ENCODE measurements around the gene WDR45B.
A peak's percentile ranks its signal among the peaks of the same experiment; 100 is the strongest.
"Not testable (repeated sequence)": the region's sequence is repeated elsewhere in the genome, so short reads cannot be mapped to it uniquely, and the experiment has no call there.

The WDR45B gene

GRCh38 chr17:82655038-82655479 lies 6.8 kb upstream of the WDR45B start:
- Mint-ChIP-seq H3K36me3 (ENCODE audit: low read depth) (no peaks in the 10 kb centered on the region), H3K9me3 (no peaks in the 10 kb centered on the region), H3K27me3 (no peaks in the 10 kb centered on the region), H3K27ac (no peak overlapping the region), H3K4me1 (ENCODE audit: low read depth) (no peaks in the 10 kb centered on the region), H3K4me3 (no peak overlapping the region)
- DNase-seq = no peak

- not testable (repeated sequence) for H3K4me3 Mint-ChIP-seq; H3K9me3 Mint-ChIP-seq; DNase-seq; H3K27ac Mint-ChIP-seq; H3K4me1 Mint-ChIP-seq (ENCODE audit: low read depth); H3K36me3 Mint-ChIP-seq (ENCODE audit: low read depth); H3K27me3 Mint-ChIP-seq
These were observed 6.4 kb upstream of the WDR45B start for GRCh38 chr17:82654611-82655010.

DNA sequence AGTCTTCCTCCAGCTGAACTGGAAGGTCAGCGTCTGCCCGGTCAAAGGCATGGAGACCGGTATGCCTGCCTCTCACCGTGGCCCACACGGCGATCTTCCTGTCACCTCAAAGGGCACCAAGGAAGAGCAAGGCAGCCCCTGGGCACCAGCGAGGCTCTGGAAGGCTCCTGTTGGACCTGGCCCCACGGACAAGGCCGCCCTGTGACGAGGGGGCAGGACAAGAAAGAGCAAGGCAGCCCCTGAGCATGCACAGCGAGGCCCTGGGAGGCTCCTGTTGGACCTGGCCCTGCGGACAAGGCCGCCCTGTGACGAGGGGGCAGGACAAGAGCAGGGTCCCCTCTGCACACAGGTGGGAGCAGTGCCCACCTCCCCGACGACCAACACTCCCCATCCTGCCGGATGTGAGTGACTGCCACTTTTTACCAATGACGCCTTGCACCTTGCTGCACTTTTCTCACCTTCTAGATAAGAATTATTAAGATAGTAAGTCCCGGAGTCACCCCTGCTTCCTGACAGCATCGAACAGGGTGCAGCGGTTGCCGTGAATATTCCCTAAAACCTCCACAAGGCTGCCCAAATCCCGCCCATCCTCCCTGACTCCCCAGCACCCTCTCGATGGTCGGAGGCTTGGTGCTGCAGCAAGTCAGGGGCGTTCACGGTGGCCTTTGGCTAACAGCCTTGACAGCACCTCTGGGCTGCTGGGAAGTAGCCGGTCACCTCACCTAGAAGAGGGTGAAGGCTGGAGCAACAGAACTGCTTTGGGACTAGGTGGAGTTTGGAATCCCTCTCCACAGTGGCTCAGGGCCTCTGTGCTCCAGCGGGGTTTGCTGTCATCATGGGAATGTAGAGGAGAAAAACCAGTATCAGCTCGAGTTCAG lies 5.6 kb upstream of the WDR45B start:
- H3K27ac Mint-ChIP-seq = no peak overlapping the region
- H3K36me3 Mint-ChIP-seq (ENCODE audit: low read depth) = no peaks in the 10 kb centered on the region
- no peaks in the 10 kb centered on the region for H3K27me3 Mint-ChIP-seq
- no peak for DNase-seq
- H3K4me3 Mint-ChIP-seq = no peak overlapping the region
- H3K9me3 Mint-ChIP-seq = no peaks in the 10 kb centered on the region
- no peaks in the 10 kb centered on the region for H3K4me1 Mint-ChIP-seq (ENCODE audit: low read depth)

- Mint-ChIP-seq H3K4me1 (ENCODE audit: low read depth) (peaks cover 11% of the 10 kb centered on the region), H3K27me3 (no peaks in the 10 kb centered on the region), H3K27ac (no peak overlapping the region), H3K9me3 (no peaks in the 10 kb centered on the region), H3K36me3 (ENCODE audit: low read depth) (peaks cover 10% of the 10 kb centered on the region), H3K4me3 (no peak overlapping the region)
- no peak for DNase-seq
These were observed 2.5 kb upstream of the WDR45B start for GRCh38 chr17:82650723-82651122.

- Mint-ChIP-seq H3K27ac (no peak overlapping the region), H3K36me3 (ENCODE audit: low read depth) (peaks cover 19% of the 10 kb centered on the region), H3K4me3 (no peak overlapping the region), H3K4me1 (ENCODE audit: low read depth) (peaks cover 17% of the 10 kb centered on the region), H3K9me3 (no peaks in the 10 kb centered on the region), H3K27me3 (no peaks in the 10 kb centered on the region)
- no peak for DNase-seq
These were observed 1.4 kb upstream of the WDR45B start for GRCh38 chr17:82649501-82650261.

DNA sequence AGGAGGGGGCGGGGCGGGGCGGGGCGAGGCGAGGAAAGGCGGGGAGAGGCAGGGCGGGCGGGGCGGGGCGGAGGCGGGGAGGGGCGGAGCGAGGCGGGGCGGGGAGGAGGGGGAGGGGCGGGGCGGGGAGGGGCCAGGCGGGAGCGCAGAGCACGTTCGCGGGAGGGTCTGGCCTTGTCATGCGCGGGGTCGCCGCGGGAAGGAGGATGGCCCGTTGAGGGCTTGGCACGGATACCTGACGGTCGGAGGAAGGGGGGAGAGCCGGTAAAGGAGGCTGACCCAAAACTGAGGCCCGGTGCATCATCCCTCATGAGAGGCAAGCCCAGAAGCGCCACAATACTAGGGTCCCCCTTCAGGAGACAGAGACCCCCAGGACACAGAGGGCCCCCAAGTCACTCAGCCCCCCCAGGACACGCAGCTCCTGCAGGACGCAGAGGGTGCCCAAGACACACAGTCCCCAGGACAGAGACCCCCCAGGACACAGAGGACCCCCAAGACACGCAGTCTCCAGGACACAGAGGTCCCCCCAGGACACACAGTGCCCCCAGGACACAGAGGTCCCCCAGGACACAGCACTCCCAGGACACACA lies 593 bp upstream of the WDR45B start:
- peak overlapping the region; percentile 42 for H3K4me3 Mint-ChIP-seq
- peaks cover 28% of the 10 kb centered on the region for H3K36me3 Mint-ChIP-seq (ENCODE audit: low read depth)
- H3K4me1 Mint-ChIP-seq (ENCODE audit: low read depth) = peaks cover 25% of the 10 kb centered on the region
- H3K9me3 Mint-ChIP-seq = no peaks in the 10 kb centered on the region
- peak overlapping the region; percentile 64 for H3K27ac Mint-ChIP-seq
- no peaks in the 10 kb centered on the region for H3K27me3 Mint-ChIP-seq
- DNase-seq = no peak

- H3K9me3 Mint-ChIP-seq = no peaks in the 10 kb centered on the region
- H3K27me3 Mint-ChIP-seq = no peaks in the 10 kb centered on the region
- peaks cover 39% of the 10 kb centered on the region for H3K36me3 Mint-ChIP-seq (ENCODE audit: low read depth)
- peak overlapping the region; percentile 86 for H3K27ac Mint-ChIP-seq
- peaks cover 28% of the 10 kb centered on the region for H3K4me1 Mint-ChIP-seq (ENCODE audit: low read depth)
- peak; percentile 70 for DNase-seq
- H3K4me3 Mint-ChIP-seq = peak overlapping the region; percentile 85
These were observed 565 bp downstream of the WDR45B start for GRCh38 chr17:82647593-82648164.

- no peaks in the 10 kb centered on the region for H3K9me3 Mint-ChIP-seq
- peaks cover 35% of the 10 kb centered on the region for H3K4me1 Mint-ChIP-seq (ENCODE audit: low read depth)
- no peak for DNase-seq
- peak overlapping the region; percentile 85 for H3K4me3 Mint-ChIP-seq
- H3K27me3 Mint-ChIP-seq = no peaks in the 10 kb centered on the region
- no peak overlapping the region for H3K27ac Mint-ChIP-seq
- H3K36me3 Mint-ChIP-seq (ENCODE audit: low read depth) = peaks cover 61% of the 10 kb centered on the region
These were observed 2.7 kb downstream of the WDR45B start for GRCh38 chr17:82645516-82645915.

DNA sequence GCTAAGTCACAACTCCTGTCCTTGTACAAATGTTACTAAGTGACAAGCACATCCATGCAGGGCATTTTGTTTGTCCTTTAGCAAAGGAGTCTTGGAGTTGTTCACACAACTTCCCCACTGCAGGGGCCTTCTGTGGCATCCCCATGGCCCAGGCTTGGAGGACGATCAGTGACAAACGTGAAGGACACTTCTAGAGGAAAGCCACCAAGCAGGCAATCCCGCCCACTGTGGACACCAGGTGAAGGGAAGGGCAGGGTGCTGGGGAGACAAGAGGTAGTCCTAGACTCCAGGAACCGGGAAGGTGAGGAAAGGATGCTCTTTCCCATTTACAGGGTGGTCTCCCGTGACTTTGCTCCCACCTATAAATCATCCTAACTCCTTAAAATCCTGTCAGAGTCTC lies 4.1 kb downstream of the WDR45B start:
- Mint-ChIP-seq H3K4me1 (ENCODE audit: low read depth) (peaks cover 43% of the 10 kb centered on the region), H3K27me3 (no peaks in the 10 kb centered on the region), H3K4me3 (no peak overlapping the region), H3K9me3 (no peaks in the 10 kb centered on the region), H3K27ac (no peak overlapping the region), H3K36me3 (ENCODE audit: low read depth) (peaks cover 74% of the 10 kb centered on the region)
- DNase-seq = no peak

DNA sequence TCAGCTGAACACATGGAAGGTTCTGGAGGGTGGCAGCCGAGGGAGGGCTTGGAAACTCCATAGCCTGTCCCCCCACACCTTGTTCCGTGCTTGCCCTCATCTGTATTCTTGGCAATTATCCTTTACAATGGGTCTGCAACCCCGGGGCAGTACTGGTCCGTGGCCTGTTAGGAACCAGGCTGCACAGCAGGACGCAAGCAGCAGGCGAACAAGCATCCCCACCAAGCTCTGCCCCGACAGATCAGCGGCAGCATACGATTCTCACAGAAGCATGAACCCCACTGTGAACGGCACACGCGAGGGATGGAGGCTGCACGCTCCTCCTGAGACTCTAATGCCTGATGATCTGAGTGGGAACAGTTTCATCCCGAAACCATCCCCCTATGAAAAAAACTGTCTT lies 6.2 kb downstream of the WDR45B start:
- peaks cover 54% of the 10 kb centered on the region for H3K4me1 Mint-ChIP-seq (ENCODE audit: low read depth)
- H3K36me3 Mint-ChIP-seq (ENCODE audit: low read depth) = peaks cover 87% of the 10 kb centered on the region
- H3K27me3 Mint-ChIP-seq = no peaks in the 10 kb centered on the region
- DNase-seq = no peak
- H3K9me3 Mint-ChIP-seq = no peaks in the 10 kb centered on the region
- no peak overlapping the region for H3K27ac Mint-ChIP-seq
- H3K4me3 Mint-ChIP-seq = no peak overlapping the region

DNA sequence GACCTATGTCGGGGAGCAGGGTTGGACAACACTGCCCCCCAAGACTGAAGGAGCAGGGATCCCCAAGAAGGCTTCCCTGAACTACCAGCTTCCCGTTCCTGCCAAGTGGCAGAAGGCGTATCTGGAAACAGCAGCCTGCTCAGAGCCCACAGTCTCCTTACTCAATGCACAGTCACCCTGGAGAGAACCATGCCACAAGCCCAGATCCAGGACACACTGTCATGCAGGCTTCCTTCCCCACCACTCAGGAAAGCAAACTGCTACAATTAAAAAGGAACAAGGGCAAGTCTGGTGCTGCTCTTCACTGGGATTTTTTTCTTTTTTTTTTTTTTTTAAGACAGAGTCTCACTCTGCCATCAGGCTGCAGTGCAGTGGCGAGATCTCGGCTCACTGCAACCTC lies 8.2 kb downstream of the WDR45B start:
- Mint-ChIP-seq H3K27ac (no peak overlapping the region), H3K9me3 (no peaks in the 10 kb centered on the region), H3K4me3 (no peak overlapping the region), H3K36me3 (ENCODE audit: low read depth) (peaks cover 84% of the 10 kb centered on the region), H3K27me3 (no peaks in the 10 kb centered on the region), H3K4me1 (ENCODE audit: low read depth) (peaks cover 46% of the 10 kb centered on the region)
- DNase-seq = no peak

- no peak overlapping the region for H3K4me3 Mint-ChIP-seq
- no peak overlapping the region for H3K27ac Mint-ChIP-seq
- peaks cover 83% of the 10 kb centered on the region for H3K36me3 Mint-ChIP-seq (ENCODE audit: low read depth)
- no peaks in the 10 kb centered on the region for H3K9me3 Mint-ChIP-seq
- DNase-seq = no peak
- no peaks in the 10 kb centered on the region for H3K27me3 Mint-ChIP-seq
- peaks cover 48% of the 10 kb centered on the region for H3K4me1 Mint-ChIP-seq (ENCODE audit: low read depth)
These were observed 8.6 kb downstream of the WDR45B start for GRCh38 chr17:82639628-82640027.

GRCh38 chr17:82638183-82638773 lies 10.0 kb downstream of the WDR45B start:
- DNase-seq = no peak
- Mint-ChIP-seq H3K4me1 (ENCODE audit: low read depth) (peaks cover 47% of the 10 kb centered on the region), H3K36me3 (ENCODE audit: low read depth) (peaks cover 80% of the 10 kb centered on the region), H3K4me3 (no peak overlapping the region), H3K27me3 (no peaks in the 10 kb centered on the region), H3K27ac (no peak overlapping the region), H3K9me3 (no peaks in the 10 kb centered on the region)

All from activated T-cell treated with anti-CD3 and anti-CD28 coated beads, Interleukin-2, amount 50 U/mL, for 24 hours (primary cell).